ENCODE data around the gene HNRNPC.
"Not testable (repeated sequence)": the region's sequence is repeated elsewhere in the genome, so short reads cannot be mapped to it uniquely, and the experiment has no call there.

Gene HNRNPC

GRCh38 chr14:21268617-21269251, 508 bp downstream of the HNRNPC start:
- DNase-seq, result peak; percentile 33 to 65

GRCh38 chr14:21267886-21268616, 1.2 kb downstream of the HNRNPC start:
- peak in 1 of 2 experiments; percentile 34 for DNase-seq

- peak in 1 of 2 experiments; percentile 44 for DNase-seq
These were observed 1.8 kb downstream of the HNRNPC start for GRCh38 chr14:21267431-21267845.

- DNase-seq, result no peak
These were observed 5.0 kb downstream of the HNRNPC start for GRCh38 chr14:21264025-21264801.

- peak in 1 of 2 experiments; percentile 24 for DNase-seq
These were observed 5.8 kb downstream of the HNRNPC start for GRCh38 chr14:21263284-21264024.

GRCh38 chr14:21262410-21262809, 6.8 kb downstream of the HNRNPC start:
- no peak for DNase-seq

GRCh38 chr14:21261824-21262223, 7.4 kb downstream of the HNRNPC start:
- DNase-seq, result no peak

GRCh38 chr14:21258889-21259787, 10.1 kb downstream of the HNRNPC start:
- no peak for DNase-seq

GRCh38 chr14:21258005-21258888, 11.0 kb downstream of the HNRNPC start:
- DNase-seq, result no peak

GRCh38 chr14:21257394-21257909, 11.8 kb downstream of the HNRNPC start:
- DNase-seq, result no peak

GRCh38 chr14:21256539-21257393, 12.5 kb downstream of the HNRNPC start:
- no peak for DNase-seq

- DNase-seq, result not testable (repeated sequence)
These were observed 13.2 kb downstream of the HNRNPC start for GRCh38 chr14:21256102-21256447.

GRCh38 chr14:21255385-21256101, 13.7 kb downstream of the HNRNPC start:
- DNase-seq, result no peak

- DNase-seq, result no peak
These were observed 17.1 kb downstream of the HNRNPC start for GRCh38 chr14:21252149-21252548.

GRCh38 chr14:21251215-21251614, 18.0 kb downstream of the HNRNPC start:
- no peak for DNase-seq

GRCh38 chr14:21248739-21249411, 20.4 kb downstream of the HNRNPC start:
- no peak for DNase-seq

GRCh38 chr14:21248338-21248737, 20.9 kb downstream of the HNRNPC start:
- DNase-seq, result no peak

- no peak for DNase-seq
These were observed 23.4 kb downstream of the HNRNPC start for GRCh38 chr14:21245813-21246212.
